Measurements from ENCODE around the gene SKA2.
"Not testable (repeated sequence)": the region's sequence is repeated elsewhere in the genome, so short reads cannot be mapped to it uniquely, and the experiment has no call there.

Gene SKA2

DNA sequence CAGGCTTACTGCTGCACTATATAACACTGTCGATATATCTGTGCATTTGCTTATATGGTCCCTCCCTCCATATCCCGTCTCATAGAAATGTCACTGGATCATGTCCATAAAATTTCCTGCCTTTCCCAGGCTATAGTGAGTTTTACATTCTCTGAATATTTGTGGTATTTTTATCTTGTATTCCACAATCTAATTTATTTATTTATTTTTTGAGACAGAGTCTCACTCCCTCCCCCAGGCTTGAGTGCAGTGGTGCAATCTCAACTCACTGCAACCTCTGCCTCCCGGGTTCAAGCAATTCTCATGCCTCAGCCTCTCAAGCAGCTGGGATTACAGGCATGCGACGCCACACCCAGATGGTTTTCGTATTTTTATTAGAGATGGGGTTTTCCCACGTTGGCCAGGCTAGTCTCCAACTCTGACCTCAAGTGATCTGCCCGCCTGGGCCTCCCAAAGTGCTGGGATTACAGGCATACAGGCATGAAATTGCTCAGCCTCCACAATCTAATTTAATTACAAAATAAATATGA is 61.2 kb downstream of the SKA2 start:
- DNase-seq: no peak

DNA sequence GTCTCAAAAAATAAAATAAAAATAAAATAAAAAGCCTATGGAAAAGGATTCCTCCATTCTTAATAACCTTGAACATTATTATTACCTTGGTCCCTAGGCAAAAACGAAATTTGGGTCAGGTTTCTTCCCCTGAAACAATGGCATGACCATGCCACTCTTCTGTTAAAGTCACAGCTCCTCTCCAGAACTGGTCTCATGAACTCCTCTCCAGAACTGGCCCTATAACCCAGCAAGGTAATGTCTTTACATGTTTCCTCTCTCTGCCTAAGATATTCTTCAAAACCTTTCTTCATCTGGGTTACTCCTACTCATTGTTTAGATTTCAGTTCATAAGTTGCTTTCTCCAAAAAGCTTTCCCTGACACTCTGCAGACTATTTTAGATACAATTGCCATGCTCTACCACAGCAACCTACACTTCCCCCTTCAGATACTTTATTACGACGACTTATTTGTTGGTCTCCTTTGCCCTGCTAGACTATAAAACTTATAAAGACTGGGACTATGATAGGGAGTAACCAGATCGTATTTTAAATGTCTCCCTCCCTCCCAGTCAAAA is 61.8 kb downstream of the SKA2 start:
- DNase-seq: no peak

DNA sequence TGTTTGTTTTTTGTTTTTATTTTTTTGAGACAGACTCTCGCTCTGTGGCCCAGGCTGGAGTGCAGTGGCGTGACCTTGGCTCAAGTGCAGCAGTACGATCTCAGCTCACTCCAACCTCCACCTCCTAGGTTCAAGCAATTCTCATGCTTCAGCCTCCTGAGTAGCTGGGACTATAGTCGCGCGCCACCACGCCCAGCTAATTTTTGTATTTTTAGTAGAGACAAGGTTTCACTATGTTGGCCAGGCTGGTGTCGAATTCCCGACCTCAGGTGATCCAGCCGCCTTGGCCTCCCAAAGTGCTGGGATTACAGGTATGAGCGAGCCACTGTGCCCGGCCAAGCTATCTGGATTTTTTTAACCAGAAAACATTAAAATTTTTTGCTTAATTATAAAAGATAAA is 64.4 kb downstream of the SKA2 start:
- DNase-seq: not testable (repeated sequence)

DNA sequence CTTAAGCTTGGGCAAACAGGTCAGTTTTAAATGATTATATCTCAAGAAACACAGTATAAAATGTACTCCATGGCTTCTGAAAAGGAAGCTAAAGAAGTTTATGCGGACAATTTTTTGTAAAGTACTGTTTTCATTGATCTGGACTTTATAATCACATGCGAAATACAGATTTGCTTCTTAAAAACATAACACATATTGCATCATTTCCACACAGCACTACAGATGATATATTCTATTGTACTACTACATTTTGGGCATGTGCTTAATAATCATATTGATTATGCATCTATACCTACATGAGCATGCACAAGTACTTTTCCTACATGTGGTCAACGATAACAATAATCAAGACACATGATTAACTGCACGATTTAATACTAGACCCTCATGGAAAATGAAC is 70.8 kb downstream of the SKA2 start:
- no peak for DNase-seq

- DNase-seq: no peak
Observed at GRCh38 chr17:59074494-59074893, 80.5 kb downstream of the SKA2 start.

DNA sequence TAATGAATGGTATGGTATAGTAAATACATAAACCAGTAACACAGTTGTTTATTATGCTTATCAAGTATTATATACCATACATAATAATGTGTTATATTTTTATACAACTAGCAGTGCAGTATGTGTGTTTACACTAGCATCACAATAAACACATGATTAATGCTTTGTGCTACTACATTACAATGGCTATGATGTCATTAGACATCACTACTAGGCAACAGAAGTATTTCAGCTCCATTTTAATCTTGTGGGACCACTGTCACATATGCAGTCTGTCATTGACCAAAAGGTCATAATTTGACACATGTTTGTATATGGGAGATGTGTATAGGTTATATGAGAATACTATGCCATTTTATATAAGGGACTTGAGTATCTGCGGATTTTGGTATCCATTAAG is 81.0 kb downstream of the SKA2 start:
- DNase-seq: no peak

- no peak for DNase-seq
Observed at GRCh38 chr17:59069856-59070255, 85.1 kb downstream of the SKA2 start.

DNA sequence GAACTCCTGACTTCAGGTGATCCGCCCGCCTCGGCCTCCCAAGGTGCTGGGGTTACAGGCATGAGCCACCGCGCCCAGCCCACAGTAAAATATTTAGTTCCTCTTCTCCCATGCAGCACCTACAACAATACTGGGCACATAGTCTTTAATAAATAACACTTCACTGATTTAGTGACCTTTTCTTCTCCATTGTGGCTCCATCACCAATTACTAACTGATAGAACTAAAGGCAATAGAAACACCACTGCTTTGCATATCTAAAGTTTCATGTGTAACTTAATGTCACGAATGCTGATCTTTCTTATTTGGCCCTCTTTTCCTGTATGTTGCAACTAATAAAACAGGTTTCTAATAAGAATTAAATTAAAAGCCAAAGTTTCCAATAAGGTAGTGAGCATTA is 87.2 kb downstream of the SKA2 start:
- no peak for DNase-seq

GRCh38 chr17:59067340-59067739 is 87.6 kb downstream of the SKA2 start:
- no peak for DNase-seq

DNA sequence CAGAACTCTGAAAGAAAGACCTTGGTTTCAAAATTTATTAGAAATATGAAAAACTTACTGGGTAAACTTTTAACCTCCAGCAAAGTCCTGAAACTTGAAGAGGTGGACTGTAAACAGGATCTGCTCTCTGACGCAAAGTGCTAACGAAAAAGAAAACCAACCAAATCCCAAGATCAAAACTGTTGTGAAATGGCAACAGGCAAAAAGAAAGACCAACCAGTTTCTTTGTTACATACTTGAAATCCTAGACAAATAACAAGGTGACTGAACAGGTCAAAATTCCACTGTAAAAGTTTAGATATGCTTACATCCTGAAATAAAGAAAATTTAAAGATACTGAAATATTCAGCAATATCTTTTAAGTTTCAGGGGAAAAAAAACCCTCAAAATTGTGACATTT is 92.5 kb downstream of the SKA2 start:
- DNase-seq: no peak
